GM10847 (cell line): ENCODE data around the gene PLCH2.

Experiments used
- POLR2A ChIP-seq: IDR thresholded peaks from 2 replicates; pipeline ENCODE4 v1.6.1; 2011; ENCODE audit not compliant: insufficient read length; ENCODE audit errors: extremely low read depth

Gene PLCH2

DNA sequence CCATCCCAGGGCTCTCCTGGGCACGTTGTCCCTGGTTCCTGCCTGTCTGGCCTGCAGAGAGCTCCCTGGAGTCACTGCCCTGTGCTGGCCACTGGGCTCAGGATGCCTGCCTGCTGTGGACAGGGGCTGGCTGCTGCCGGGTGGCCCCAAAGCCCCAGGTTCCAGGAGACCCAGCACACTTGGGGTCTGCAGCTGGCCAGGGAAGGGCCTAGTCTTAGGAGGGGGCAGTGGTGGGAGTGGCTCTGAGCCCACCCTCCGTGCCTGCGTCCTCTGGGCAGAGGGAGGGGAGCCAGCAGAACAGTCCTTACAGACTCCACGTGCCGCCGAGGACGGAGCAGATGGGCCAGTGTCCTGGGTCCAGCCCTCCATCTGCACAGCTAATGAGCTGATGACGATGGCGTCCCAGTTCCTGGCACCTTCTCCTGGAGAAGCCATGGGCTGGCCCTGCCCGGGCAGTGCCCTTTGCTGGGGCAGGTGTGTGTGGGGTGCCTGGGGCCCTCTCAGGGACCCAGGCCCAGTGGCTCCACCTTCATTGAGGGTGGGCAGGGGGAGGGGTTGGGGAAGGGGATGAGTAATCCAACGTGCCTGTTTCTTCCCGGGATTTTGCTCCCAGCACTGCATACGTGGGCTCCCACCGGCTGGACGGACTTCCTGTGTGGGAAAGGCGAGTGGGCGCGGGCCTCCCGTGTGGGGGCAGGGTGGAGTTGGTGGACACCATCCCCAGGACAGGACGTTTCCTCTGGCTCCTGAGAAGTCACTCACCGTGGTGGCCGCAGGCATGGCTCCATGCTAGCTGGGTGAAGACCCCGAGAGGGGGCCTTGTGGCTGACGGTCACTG, 6.8 kb upstream of the PLCH2 start:
- no peak for TF ChIP-seq POLR2A

GRCh38 chr1:2470290-2471158, 5.6 kb upstream of the PLCH2 start:
- TF ChIP-seq POLR2A: no peak

DNA sequence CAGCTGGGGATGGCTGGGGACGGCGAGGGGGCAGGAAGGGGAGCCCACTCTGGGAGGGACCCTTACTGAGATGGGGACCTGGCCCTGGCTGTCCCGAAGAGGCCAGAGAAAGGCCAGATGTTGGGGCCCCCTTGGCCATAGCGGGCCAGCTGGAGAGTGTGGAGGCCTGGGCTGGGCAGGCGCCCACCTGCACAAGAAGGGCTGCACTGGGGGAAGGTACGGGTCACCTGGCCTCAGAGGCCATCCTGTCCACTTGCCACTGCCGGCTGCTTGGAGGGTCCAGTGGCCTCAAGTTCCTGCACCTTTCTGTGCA, 5.0 kb upstream of the PLCH2 start:
- no peak for TF ChIP-seq POLR2A

DNA sequence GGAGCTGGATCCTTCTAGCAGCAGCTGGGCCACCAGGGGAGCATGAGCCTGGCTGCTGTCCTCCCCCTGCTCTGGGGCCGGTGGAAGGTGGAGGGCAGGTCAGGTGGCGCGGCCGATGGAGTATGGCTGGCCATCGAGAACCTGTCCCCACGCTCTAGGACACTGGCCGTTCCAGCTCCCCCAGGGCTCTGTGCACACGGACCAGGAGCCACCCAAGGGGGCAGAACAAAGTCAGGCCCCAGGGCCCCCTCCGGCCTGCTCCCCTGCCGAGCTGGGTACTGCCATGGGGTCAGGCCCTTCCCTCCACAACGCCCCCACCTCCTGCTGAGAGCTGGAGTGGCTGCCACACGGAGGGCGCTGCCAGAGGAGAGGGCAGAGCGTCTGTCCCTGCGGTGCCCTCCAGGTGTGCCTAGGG, 4.5 kb upstream of the PLCH2 start:
- no peak for TF ChIP-seq POLR2A

DNA sequence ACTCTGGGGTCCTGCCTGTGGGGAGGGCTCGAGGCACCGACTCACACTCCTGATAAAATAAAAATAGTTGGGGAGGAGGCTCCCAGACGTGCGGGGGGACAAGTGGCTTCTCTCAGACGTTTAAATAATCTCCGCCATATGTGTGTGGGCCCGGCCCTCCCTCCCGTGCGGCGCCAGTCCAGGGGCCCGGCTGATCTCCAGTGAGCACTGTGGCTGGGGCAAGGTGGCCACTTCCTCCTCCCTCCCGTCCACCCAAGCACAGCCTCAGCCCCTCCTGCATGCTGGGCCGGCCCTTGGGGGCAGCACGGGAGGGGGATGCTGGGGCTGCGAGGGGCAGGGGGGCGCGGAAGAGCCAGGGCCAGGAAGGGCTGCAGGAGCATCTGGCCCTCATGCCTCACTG, 4.0 kb upstream of the PLCH2 start:
- TF ChIP-seq POLR2A: no peak

GRCh38 chr1:2472561-2473177, 3.4 kb upstream of the PLCH2 start:
- TF ChIP-seq POLR2A: no peak

- no peak for TF ChIP-seq POLR2A
Observed at GRCh38 chr1:2473198-2473597, 2.9 kb upstream of the PLCH2 start.

DNA sequence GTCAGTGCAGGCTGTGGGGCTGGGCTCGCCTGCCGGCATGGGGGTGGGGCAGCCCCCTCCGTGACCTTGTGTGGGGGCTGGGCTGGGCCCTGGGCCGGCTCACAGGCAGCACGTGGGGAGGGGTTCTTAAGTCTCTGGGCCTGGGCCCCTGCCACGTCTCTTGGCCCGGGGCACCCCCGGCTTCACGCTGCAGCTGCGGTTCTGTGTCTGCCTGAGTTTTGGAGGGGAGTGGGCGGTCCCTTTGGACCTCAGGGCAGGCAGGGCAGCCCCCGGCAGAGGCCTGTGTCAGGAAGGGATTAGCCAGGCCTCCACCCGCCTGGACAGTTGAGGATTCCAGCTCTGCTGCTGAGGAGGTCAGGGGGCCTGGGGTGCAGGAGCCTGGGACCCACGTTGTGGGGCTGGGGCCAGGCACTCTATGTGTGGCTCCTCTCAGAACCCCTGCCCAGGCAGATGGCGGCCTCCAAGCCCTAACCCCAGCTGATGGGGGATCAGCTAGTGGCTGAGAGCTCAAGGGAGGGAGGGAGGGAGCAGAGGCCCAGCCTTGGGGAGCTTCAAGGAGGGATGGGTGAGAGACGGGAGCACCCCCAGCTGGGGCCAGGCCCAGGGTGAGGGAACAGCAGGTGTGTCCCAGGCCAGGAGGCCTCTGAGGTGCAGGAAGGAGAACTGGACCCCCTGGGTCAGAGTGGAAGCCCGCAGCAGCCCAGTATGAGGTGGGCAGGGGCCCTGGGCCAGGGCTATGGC, 1.8 kb upstream of the PLCH2 start:
- TF ChIP-seq POLR2A: no peak

DNA sequence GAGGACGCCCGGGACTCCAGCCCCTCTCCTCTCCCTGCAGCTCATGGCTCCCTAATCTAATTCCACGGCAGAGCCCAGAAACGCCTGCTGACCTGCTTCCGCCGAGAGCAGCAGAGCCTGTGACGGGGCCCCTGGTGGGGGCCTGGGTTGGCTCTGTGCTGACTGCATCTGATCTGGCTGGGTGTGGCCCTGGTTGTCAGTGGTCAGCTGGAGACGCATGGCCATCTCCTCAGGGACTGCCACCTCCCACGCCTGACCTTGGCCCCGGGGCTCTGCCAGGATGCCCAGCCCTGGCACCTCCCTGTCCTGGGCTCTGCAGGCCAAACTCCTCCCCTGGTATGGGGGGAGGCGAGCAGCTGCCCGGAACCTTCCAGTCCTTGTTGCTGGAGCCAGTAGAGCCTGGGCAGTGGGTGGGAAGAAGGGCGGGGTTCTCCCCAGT, 1.1 kb upstream of the PLCH2 start:
- TF ChIP-seq POLR2A: no peak

DNA sequence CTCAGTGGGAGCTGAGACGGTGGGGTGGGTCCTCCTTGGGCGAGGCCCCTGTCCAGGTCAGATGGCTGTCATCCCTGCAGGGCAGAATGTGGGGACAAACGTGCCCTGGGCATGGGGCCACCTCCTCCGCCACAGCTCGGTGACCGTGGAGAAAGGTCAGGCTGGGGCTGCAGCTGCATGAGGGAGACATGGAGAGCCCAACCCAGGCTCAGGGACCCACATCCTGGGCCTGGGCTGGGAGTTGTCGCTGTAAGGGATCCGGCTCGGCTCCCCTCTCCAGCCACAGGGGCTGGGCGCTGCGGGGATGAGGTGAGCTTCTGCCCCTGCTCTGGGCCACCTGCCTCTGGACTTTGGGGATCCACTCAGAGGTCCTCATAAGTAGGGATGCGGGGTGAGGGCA, 518 bp upstream of the PLCH2 start:
- no peak for TF ChIP-seq POLR2A

DNA sequence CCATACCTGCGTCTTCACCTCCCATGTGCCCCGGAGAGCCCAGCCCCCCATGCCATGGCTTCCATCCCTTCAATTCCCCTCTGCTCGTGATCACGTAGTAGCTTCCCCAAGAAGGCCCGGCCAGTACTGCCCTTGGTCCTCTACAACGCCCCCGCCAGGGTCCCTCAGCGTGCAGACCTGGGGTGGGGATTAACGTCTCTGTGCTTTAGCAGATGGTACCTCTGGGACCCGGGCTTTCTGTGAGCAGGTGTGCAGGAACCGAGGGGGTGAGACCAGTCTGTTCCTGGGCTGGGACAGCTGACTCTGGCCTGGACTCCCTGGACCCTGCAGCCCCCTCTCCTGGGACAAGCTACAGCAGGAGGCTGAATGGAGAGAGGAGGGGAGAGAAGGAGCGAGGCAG, 1.2 kb downstream of the PLCH2 start:
- TF ChIP-seq POLR2A: no peak

DNA sequence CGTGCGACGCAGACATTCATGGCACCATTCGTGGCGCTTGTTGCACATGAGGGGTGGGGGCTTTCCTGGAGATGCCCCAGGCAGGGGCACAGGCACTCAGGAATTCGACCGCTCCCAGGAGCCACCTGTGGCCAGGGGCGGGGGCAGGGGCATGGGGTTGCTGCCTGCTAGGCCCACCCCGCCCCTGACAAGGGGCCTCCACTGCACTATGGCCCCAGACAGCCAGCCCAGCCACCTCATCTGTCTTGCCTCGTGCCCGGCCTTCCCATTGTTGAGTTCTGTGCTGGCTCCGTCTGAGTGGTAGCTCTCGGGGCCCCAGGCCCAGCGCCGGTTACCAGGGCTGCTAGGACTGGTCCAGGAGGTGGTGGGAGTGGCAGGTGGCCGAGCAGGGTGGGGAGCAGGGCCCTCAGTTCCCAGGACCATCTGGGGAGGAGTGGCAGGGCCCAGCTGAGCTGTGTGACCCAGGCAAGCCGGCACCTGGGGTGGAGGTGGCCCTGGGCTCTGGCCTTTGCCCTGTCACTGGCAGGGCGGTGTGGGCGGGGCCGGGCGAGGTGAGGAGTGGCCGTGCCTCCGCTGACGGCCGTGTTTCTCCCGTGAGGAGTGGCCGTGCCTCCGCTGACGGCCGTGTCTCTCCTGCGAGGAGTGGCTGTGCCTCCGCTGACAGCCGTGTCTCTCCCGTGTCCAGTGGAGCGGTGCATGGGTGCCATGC, 1.9 kb downstream of the PLCH2 start:
- no peak for TF ChIP-seq POLR2A

DNA sequence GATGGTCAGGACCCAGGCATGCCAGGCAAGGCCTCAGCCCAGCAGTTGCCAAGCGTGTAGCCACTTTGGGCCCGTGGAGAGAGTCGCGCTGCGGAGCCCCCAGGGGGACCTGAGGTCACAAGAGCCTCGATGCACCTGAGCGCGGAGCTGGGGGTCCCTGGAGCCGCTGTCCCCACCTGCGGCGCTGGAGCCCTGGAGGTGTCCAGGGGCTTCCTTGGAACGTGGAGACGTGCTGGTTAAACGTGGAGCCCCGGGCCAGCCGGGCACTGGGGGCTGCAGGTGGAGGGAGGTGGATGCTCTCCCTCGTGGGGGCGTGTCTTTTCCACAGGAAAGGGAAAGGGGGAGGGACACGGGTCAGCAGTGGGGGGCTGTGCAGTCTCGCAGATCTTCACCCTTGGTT, 3.1 kb downstream of the PLCH2 start:
- TF ChIP-seq POLR2A: no peak

GRCh38 chr1:2479618-2480017, 3.5 kb downstream of the PLCH2 start:
- TF ChIP-seq POLR2A: no peak
